OCI-LY1 (cell line): ENCODE data around the gene PREB.

ENCODE experiments used
- H2AFZ ChIP-seq: fragments of 200-600 bp; sonication (generic), shearing (Covaris generic); 2 replicates; pipeline ENCODE4 v1.6.0; 2014; ENCODE audit warnings: antibody characterized with exemption, mild to moderate bottlenecking, low read length
- H3F3A ChIP-seq: fragments of 200-600 bp; sonication (generic), shearing (Covaris generic); 2 replicates; pipeline ENCODE4 v1.6.0; 2014; ENCODE audit warnings: mild to moderate bottlenecking, antibody characterized with exemption, low read length, moderate library complexity; ENCODE audit not compliant: insufficient read depth
- H3K27ac ChIP-seq: fragments of 200-600 bp; sonication (generic); 2 replicates; pipeline ENCODE4 v1.5.1; 2014; ENCODE audit warnings: low read length, mixed run types, mild to moderate bottlenecking, low read depth; ENCODE audit not compliant: poor library complexity, severe bottlenecking
- H3K27me3 ChIP-seq: fragments of 200-600 bp; sonication (generic); 2 replicates; pipeline ENCODE4 v1.6.0; 2014; ENCODE audit warnings: antibody characterized with exemption, mild to moderate bottlenecking, low read length, moderate library complexity; ENCODE audit not compliant: insufficient read depth
- H3K36me3 ChIP-seq: fragments of 200-600 bp; sonication (generic); 2 replicates; pipeline ENCODE4 v1.6.1; 2014; ENCODE audit warnings: mild to moderate bottlenecking, antibody characterized with exemption, low read length, moderate library complexity, mixed read lengths; ENCODE audit not compliant: insufficient read depth
- H3K4me1 ChIP-seq: fragments of 200-600 bp; sonication (generic); 2 replicates; pipeline ENCODE4 v1.5.1; 2014; ENCODE audit warnings: mild to moderate bottlenecking, low read length, moderate library complexity; ENCODE audit not compliant: insufficient read depth, severe bottlenecking
- H3K4me2 ChIP-seq: fragments of 200-600 bp; sonication (generic), shearing (Covaris generic); 2 replicates; pipeline ENCODE4 v1.6.1; 2014; ENCODE audit warnings: low read length
- H3K4me3 ChIP-seq: fragments of 200-600 bp; sonication (generic); 2 replicates; pipeline ENCODE4 v1.5.1; 2014; ENCODE audit warnings: low read length, low read depth, mild to moderate bottlenecking, mixed read lengths; ENCODE audit not compliant: poor library complexity, severe bottlenecking
- H3K79me2 ChIP-seq: fragments of 200-600 bp; shearing (Covaris generic); 2 replicates; pipeline ENCODE4 v1.6.1; 2016; ENCODE audit warnings: mixed run types, low read length, mixed read lengths; ENCODE audit not compliant: insufficient read depth
- H3K9ac ChIP-seq: fragments of 200-600 bp; sonication (generic), shearing (Covaris generic); 2 replicates; pipeline ENCODE4 v1.6.1; 2014; ENCODE audit warnings: mild to moderate bottlenecking, low read length, mixed read lengths
- H3K9me2 ChIP-seq: fragments of 200-600 bp; sonication (generic), shearing (Covaris generic); 2 replicates; pipeline ENCODE4 v1.6.1; 2014; ENCODE audit warnings: low read depth, mild to moderate bottlenecking, low read length, mixed read lengths
- H3K9me3 ChIP-seq: fragments of 200-600 bp; shearing (Covaris generic); 2 replicates; pipeline ENCODE4 v1.6.1; 2014; ENCODE audit warnings: low read length, mixed read lengths
- H4K20me1 ChIP-seq: fragments of 200-600 bp; sonication (generic), shearing (Covaris generic); 2 replicates; pipeline ENCODE4 v1.6.0; 2016; ENCODE audit warnings: mild to moderate bottlenecking, low read length; ENCODE audit not compliant: insufficient read depth
- EZH2 ChIP-seq: fragments of 200-600 bp; sonication (generic), shearing (Covaris generic); IDR thresholded peaks from 2 replicates; pipeline ENCODE4 v1.8.0; 2017; ENCODE audit warnings: borderline replicate concordance, mixed run types, mild to moderate bottlenecking, antibody characterized with exemption, low read length, moderate library complexity, mixed read lengths
- TF ChIP-seq, protein P1 (sequence below): fragments of 200-600 bp; sonication (generic), shearing (Covaris generic); IDR thresholded peaks from 2 replicates; pipeline ENCODE4 v1.5.1; 2017; ENCODE audit warnings: mild to moderate bottlenecking, antibody characterized with exemption, low read length, moderate library complexity, mixed read lengths

Gene PREB

DNA sequence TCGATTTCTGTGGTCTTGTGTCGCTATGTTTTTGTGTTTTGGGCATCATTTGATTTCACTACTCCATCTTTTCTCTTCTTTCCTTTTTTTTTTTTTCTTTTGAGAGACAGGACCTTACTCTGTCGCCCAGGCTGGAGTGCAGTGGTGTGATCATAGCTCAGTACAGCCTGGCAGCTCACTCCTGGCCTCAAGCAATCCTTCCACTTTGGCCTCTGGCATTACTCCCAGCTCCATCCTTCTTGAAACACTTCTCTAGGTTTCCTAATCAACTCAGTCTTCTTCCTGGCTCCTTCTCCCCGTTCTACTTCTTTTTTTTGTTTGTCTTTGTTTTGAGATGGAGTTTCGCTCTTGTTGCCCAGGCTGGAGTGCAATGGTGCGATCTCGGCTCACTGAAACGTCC lies 40.9 kb upstream of the PREB start:
- no peak overlapping the region for H3K4me3 ChIP-seq
- H3K9ac ChIP-seq: no peak overlapping the region
- H3K9me2 ChIP-seq: no peaks in the 10 kb centered on the region
- no peaks in the 10 kb centered on the region for H3F3A ChIP-seq
- TF ChIP-seq, protein P1, sequence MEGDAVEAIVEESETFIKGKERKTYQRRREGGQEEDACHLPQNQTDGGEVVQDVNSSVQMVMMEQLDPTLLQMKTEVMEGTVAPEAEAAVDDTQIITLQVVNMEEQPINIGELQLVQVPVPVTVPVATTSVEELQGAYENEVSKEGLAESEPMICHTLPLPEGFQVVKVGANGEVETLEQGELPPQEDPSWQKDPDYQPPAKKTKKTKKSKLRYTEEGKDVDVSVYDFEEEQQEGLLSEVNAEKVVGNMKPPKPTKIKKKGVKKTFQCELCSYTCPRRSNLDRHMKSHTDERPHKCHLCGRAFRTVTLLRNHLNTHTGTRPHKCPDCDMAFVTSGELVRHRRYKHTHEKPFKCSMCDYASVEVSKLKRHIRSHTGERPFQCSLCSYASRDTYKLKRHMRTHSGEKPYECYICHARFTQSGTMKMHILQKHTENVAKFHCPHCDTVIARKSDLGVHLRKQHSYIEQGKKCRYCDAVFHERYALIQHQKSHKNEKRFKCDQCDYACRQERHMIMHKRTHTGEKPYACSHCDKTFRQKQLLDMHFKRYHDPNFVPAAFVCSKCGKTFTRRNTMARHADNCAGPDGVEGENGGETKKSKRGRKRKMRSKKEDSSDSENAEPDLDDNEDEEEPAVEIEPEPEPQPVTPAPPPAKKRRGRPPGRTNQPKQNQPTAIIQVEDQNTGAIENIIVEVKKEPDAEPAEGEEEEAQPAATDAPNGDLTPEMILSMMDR: no peak
- TF ChIP-seq EZH2: no peak
- no peak overlapping the region for H3K4me2 ChIP-seq
- no peaks in the 10 kb centered on the region for H3K79me2 ChIP-seq
- H2AFZ ChIP-seq: no peak overlapping the region
- peaks cover 3% of the 10 kb centered on the region for H3K4me1 ChIP-seq
- no peaks in the 10 kb centered on the region for H3K36me3 ChIP-seq
- H3K27ac ChIP-seq: no peak overlapping the region
- H3K27me3 ChIP-seq: no peaks in the 10 kb centered on the region
- no peaks in the 10 kb centered on the region for H4K20me1 ChIP-seq
- H3K9me3 ChIP-seq: no peaks in the 10 kb centered on the region

DNA sequence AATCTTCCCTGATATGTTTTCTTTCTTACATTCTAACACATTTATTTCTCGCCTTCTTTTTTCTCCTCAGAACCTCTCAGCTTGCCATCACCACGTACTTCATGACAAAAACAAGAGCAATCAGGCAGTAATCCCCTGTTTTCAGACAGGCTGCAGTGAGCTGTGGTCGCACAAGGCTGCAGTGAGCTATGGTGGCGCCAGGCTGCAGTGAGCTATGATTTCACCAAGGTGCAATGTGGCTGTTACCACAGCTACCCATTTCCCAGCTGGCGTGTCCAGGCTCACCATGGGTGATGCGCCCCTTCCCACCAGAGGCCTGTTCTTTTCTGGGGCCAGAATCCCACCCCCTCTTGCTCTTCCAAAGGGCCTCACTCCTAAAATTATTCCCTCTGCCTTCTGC lies 40.2 kb upstream of the PREB start:
- TF ChIP-seq, protein P1: no peak
- TF ChIP-seq EZH2: no peak
- no peaks in the 10 kb centered on the region for H4K20me1 ChIP-seq
- peaks cover 8% of the 10 kb centered on the region for H3K4me1 ChIP-seq
- H3K9ac ChIP-seq: no peak overlapping the region
- no peaks in the 10 kb centered on the region for H3K27me3 ChIP-seq
- H3K9me2 ChIP-seq: no peaks in the 10 kb centered on the region
- H3K27ac ChIP-seq: no peak overlapping the region
- no peak overlapping the region for H3K4me3 ChIP-seq
- no peaks in the 10 kb centered on the region for H3F3A ChIP-seq
- H3K36me3 ChIP-seq: no peaks in the 10 kb centered on the region
- H2AFZ ChIP-seq: no peak overlapping the region
- no peaks in the 10 kb centered on the region for H3K79me2 ChIP-seq
- no peaks in the 10 kb centered on the region for H3K9me3 ChIP-seq
- no peak overlapping the region for H3K4me2 ChIP-seq

DNA sequence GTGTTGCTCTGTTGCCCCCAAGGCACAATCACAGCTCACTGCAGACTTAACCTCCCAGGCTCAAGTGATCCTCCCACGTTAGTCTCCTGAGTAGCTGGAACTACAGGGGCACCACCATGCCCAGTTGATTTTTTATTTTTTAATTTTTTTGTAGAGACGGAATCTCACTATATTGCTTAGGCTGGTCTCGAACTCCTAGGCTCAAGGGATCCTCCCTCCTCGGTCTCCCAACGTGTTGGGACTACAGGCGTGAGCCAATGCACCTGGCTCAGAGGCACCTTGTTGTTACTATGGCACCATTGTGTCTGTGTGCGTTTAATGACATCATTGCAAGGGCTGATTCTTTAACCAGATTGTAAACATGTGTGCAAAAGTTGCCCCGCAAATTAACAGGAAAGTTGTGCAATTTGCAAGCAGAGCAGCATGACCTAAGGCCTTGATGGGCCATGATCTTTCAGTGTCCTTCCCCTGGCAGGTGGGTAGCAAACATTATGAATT lies 37.0 kb upstream of the PREB start:
- no peaks in the 10 kb centered on the region for H3F3A ChIP-seq
- no peak overlapping the region for H3K4me3 ChIP-seq
- H2AFZ ChIP-seq: no peak overlapping the region
- H3K4me2 ChIP-seq: no peak overlapping the region
- H3K79me2 ChIP-seq: no peaks in the 10 kb centered on the region
- TF ChIP-seq EZH2: no peak
- TF ChIP-seq, protein P1: no peak
- H3K36me3 ChIP-seq: no peaks in the 10 kb centered on the region; the same call in 1 of the 2 replicates
- no peaks in the 10 kb centered on the region for H3K9me3 ChIP-seq
- peaks cover 8% of the 10 kb centered on the region for H3K4me1 ChIP-seq
- H3K27ac ChIP-seq: no peak overlapping the region
- no peaks in the 10 kb centered on the region for H3K9me2 ChIP-seq
- no peak overlapping the region for H3K9ac ChIP-seq
- H3K27me3 ChIP-seq: no peaks in the 10 kb centered on the region
- no peaks in the 10 kb centered on the region for H4K20me1 ChIP-seq
